H1 (cell line): ENCODE measurements around the gene PDE8A.

Experiments
- BACH1 ChIP-seq: IDR thresholded peaks from 2 replicates; pipeline ENCODE4 v1.6.1; 2012; ENCODE audit warnings: low read length, improper control_type of control experiment
- CEBPB ChIP-seq: IDR thresholded peaks from 2 replicates; pipeline ENCODE4 v1.6.1; 2012; ENCODE audit warnings: low read depth, low read length
- CHD2 ChIP-seq: IDR thresholded peaks from 2 replicates; pipeline ENCODE4 v1.6.1; 2012; ENCODE audit warnings: low read length, improper control_type of control experiment
- CTBP2 ChIP-seq: IDR thresholded peaks from 2 replicates; pipeline ENCODE4 v1.7.0; 2011; ENCODE audit warnings: borderline replicate concordance, mild to moderate bottlenecking, moderate library complexity, mixed read lengths, low read length; ENCODE audit not compliant: insufficient read depth, insufficient read length
- CTCF ChIP-seq, 3 experiments: IDR thresholded peaks; 1 replicate in 2 of 3; 2 replicates in 1 of 3; pipeline versions ENCODE4 v1.5.1 to v1.6.1; 2011; ENCODE audit warnings: low read length in 3 of 3, mild to moderate bottlenecking in 3 of 3, inconsistent platforms in 2 of 3, low read depth in 1 of 3, moderate library complexity in 1 of 3; ENCODE audit not compliant: insufficient read depth in 1 of 3; ENCODE audit errors: control extremely low read depth in 1 of 3
- EP300 ChIP-seq, 2 experiments: IDR thresholded peaks; 1 replicate in 1 of 2; 2 replicates in 1 of 2; pipeline ENCODE4 v1.6.1; 2011 to 2012; ENCODE audit warnings: low read depth in 2 of 2, low read length in 2 of 2, mild to moderate bottlenecking in 2 of 2, borderline replicate concordance in 1 of 2, inconsistent platforms in 1 of 2, moderate library complexity in 1 of 2
- GABPA ChIP-seq: IDR thresholded peaks from 2 replicates; pipeline ENCODE4 v1.6.1; 2011; ENCODE audit warnings: mild to moderate bottlenecking, low read length, moderate library complexity, borderline replicate concordance; ENCODE audit not compliant: insufficient read depth
- POLR2A ChIP-seq, 2 experiments: IDR thresholded peaks; 1 replicate in 1 of 2; 2 replicates in 1 of 2; pipeline ENCODE4 v1.6.1; 2011; ENCODE audit warnings: low read depth in 2 of 2, low read length in 2 of 2, mild to moderate bottlenecking in 2 of 2; ENCODE audit errors: control extremely low read depth in 1 of 2
- POLR2AphosphoS5 ChIP-seq: IDR thresholded peaks from 2 replicates; pipeline ENCODE4 v1.6.1; 2011; ENCODE audit warnings: low read depth, low read length
- RBBP5 ChIP-seq: IDR thresholded peaks from 2 replicates; pipeline ENCODE4 v1.7.1; 2012; ENCODE audit warnings: low read depth, mild to moderate bottlenecking, inconsistent platforms, low read length, moderate library complexity, borderline replicate concordance
- SAP30 ChIP-seq: fragments of 300-600 bp; sonication (generic); IDR thresholded peaks from 2 replicates; pipeline ENCODE4 v1.7.1; 2012; ENCODE audit warnings: low read length, moderate library complexity, mild to moderate bottlenecking, inconsistent platforms; ENCODE audit not compliant: insufficient read depth, insufficient replicate concordance
- SIX5 ChIP-seq: IDR thresholded peaks from 2 replicates; pipeline ENCODE4 v1.6.1; 2011; ENCODE audit warnings: mild to moderate bottlenecking, low read depth, low read length
- TAF1 ChIP-seq: IDR thresholded peaks from 2 replicates; pipeline ENCODE4 v1.6.1; 2011; ENCODE audit warnings: mild to moderate bottlenecking, low read depth, low read length

GRCh38 chr15:85086855-85087254, 105.2 kb downstream of the PDE8A start:
- no peak for TF ChIP-seq GABPA
- no peak for TF ChIP-seq SIX5
- no peak for TF ChIP-seq CTCF (IDR thresholded peaks at IDR 0.05; ENCODE audit: control extremely low read depth in 1 of 3, insufficient read depth in 1 of 3, low read depth in 1 of 3, low read length in 3 of 3)
- no peak for TF ChIP-seq CEBPB
- no peak for TF ChIP-seq BACH1
- no peak for TF ChIP-seq EP300 (IDR thresholded peaks at IDR 0.05; ENCODE audit: borderline replicate concordance in 1 of 2, low read depth in 2 of 2, low read length in 2 of 2)
- TF ChIP-seq POLR2A (IDR thresholded peaks at IDR 0.05; ENCODE audit: control extremely low read depth in 1 of 2, low read depth in 2 of 2, low read length in 2 of 2), result no peak
- TF ChIP-seq CHD2, result no peak
- TF ChIP-seq POLR2AphosphoS5, result no peak
- TF ChIP-seq TAF1, result no peak
- TF ChIP-seq RBBP5, result no peak
- TF ChIP-seq CTBP2, result no peak
- no peak for TF ChIP-seq SAP30
